Renal cortex interstitium (tissue), 11 donors: ENCODE measurements around the gene NSFL1C. TPM values are rescaled to one million over a fixed set of nuclear protein-coding genes. Genes with fewer than 3 reads are reported as not detected.

Experiments used
- DNase-seq, 11 donors: peaks; one replicate each; pipeline ENCODE4 v3.0.0-alpha.2; 2013; ENCODE audit warnings: low read depth in 9 of 11, low spot score in 4 of 11; ENCODE audit errors: extremely low read depth in 1 of 11
- polyA plus RNA-seq, 3 donors: library from polyadenylated mRNA; unstranded; fragments of 120-200 nt; gene quantifications; one replicate each; pipeline ENCODE4 v1.2.1, GENCODE V29; 2013; ENCODE audit not compliant: insufficient read length in 3 of 3

Gene NSFL1C
- polyA plus RNA-seq, 3 donors: 96.5 to 110 (median 103) TPM

DNA sequence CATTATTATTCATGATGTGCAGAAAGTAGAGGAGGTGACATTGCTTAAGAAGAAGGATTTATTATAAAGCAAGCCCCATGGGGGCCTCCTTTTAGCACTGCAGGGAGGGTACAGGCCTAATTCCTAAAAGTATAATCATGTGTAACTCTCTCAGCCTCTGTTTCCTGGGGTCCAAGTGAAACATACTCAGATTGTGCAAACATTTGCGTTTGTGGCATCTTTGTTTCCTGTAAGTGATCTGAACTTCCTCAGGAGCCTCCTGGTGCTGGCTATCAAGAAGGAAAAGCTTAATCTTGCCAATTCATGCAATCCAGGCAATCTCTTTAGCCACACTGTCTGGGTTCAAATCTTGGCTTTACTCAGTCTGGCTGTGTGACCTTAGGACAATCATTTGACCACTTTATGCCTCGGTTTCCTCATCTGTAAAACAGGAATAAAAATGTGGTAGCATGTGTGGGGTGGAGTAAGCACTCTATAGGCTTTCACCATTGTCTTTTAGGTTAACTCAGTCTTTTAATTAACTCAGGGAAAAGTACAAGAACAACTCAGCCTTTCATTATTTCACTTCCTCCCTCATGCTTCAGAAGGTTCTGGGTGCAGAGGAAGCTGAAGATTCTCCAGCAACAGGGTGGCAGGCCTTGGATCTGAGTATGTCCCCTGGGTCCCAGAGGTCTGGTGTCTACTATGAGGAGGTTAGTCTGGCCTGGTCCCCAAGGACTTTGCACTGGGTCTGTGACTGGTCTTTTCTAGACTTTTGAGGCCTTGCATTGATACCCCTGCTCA, 25.4 kb upstream of the NSFL1C start:
- no peak for DNase-seq

DNA sequence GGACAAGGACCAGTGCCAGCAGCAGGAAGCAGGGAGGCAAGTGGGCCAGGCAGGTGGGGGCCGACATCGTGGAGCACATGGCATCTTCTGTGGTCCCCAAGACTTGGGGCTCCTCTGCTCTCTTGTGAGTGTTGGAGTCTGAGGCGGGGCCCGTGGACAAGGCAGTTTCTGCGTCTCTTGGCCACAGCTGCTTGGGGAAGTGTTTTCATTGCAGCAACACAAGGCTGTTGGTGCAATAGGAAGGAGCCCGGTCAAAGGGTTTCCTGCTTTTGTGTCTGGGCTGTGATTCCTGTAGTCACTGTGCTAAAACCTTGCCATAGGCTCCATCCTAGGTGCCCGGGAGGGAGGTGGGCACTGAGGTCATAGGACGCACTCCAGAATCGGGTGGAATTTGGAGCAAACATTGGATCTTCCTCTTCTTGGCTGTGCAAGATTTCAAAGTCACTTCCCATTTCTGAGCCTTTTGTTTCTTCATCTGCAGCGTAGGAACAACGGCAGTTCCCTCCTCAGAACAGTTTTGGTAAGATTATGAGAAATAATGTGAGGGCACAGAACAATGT, 24.7 kb upstream of the NSFL1C start, which contains the start of gene SIRPB2:
Gene SIRPB2 (minus strand): TSS at position 140 of the 560 bp plus-strand sequence. CDS start 61 bp downstream, at position 79.
- no peak for DNase-seq

DNA sequence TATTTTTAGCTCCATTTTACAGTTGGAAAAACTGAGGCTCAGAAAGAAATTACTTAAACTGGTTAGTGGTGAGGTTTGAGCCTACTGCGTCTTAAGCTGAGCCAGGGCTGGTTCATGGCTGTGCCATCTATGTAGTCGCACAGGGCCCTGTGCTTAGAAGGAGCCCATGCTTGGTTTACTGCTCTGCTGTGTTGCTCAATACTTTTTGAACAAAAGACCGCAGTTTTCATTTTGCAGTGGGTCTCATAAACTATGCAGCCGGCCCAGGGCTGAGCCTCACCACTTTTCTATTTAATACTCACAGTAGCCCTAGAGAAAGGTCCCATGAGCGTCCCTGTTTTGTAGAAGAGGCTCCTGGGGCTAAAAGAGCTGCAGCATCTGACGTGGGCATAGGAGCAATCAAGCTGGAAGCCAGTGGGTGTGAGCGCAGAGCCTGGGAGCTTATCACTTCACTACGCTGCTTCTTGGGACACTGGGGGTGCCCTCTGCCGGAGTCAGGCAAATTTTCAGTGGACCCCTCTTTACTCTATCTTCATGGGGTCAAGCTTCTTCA, 24.1 kb upstream of the NSFL1C start:
- DNase-seq: no peak

- no peak for DNase-seq
Measured at GRCh38 chr20:1489764-1490436, 23.3 kb upstream of the NSFL1C start.

- DNase-seq: no peak
Measured at GRCh38 chr20:1489325-1489724, 22.7 kb upstream of the NSFL1C start.

DNA sequence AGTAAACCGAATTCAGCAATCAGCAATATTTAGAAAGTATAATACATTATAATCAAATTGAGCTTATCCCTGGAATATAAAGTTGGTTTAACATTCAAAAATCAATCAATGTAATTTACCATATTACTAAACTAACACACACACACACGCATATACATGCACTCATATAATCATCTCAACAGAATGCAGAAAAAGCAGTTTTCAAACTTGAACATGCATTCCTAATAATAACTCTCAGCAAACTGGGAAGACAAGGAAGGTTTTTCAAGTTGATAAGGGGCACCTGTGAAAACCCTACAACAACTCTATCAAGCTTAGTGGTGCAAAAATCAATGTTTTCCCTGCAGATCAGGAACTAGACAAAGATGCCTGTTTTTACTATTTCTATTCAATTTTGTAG, 19.9 kb upstream of the NSFL1C start:
- DNase-seq: no peak

- DNase-seq: no peak
Measured at GRCh38 chr20:1484438-1485116, 17.9 kb upstream of the NSFL1C start.

GRCh38 chr20:1479831-1480595, 13.4 kb upstream of the NSFL1C start:
- DNase-seq: no peak

GRCh38 chr20:1478566-1478965, 11.9 kb upstream of the NSFL1C start:
- DNase-seq: no peak

GRCh38 chr20:1477896-1478490, 11.3 kb upstream of the NSFL1C start:
- no peak for DNase-seq

DNA sequence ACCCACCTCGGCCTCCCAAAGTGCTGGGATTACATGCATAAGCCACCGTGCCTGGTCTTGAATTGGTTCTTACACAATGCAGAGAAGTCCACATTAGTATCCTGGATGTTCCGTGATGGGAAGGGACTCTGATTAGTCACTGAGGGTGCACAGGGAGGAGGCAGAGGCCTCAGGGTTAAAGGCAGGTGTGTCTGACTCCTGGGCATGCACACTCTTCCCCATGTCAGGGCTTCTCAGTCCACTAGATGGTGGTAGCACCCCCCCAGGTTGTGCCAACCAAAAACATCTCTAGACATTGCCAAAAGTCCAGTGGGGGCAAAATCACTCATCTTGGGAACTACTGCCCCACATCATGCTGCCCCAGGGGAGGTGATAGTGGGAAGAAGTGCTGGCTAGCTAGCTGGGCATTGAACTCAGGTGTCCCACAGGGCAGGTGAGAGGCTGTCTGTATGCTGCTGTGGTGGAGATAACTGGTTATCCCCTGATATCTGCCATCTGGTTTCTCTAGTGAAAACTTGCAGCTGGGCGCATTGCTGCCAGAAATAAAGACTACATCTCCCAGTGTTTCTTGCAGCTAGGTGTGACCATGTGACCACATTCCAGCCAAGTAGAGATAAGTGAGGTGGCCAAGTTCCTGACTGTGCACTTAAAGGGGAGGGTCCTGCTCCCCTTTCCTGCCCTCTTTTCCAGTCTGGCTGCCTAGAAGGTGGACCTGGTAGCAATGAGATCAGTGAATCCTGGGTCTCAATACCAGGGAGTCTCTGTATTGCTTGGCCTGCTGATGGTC, 8.4 kb upstream of the NSFL1C start:
- DNase-seq: no peak

- no peak for DNase-seq
Measured at GRCh38 chr20:1474325-1474724, 7.7 kb upstream of the NSFL1C start.

GRCh38 chr20:1473246-1474220, 6.9 kb upstream of the NSFL1C start:
- no peak for DNase-seq

GRCh38 chr20:1472556-1473245, 6.1 kb upstream of the NSFL1C start:
- no peak for DNase-seq

GRCh38 chr20:1471242-1471641, 4.6 kb upstream of the NSFL1C start:
- DNase-seq: no peak
